M059J (cell line): Measurements from ENCODE around the gene CDKAL1. TPM values are rescaled to one million over a fixed set of nuclear protein-coding genes. Genes with fewer than 3 reads are reported as not detected.
A peak's percentile ranks its signal among the peaks of the same experiment; 100 is the strongest.
"Not testable (repeated sequence)": the region's sequence is repeated elsewhere in the genome, so short reads cannot be mapped to it uniquely, and the experiment has no call there.

Source experiments
- DNase-seq: peaks from one replicate; pipeline ENCODE4 v3.0.0-alpha.2; 2012; ENCODE audit warnings: low read depth
- total RNA-seq: library from RNA; depleted of rRNA; stranded (reverse); fragments of >200 nt; shearing (Covaris generic); gene quantifications from 2 replicates; pipeline ENCODE4 v1.2.3, GENCODE V29; 2014

CDKAL1 gene
- total RNA-seq, 1 experiment from 2014 or later = 36.4 TPM

GRCh38 chr6:20919677-20920385 is 385.6 kb downstream of the CDKAL1 start:
- DNase-seq = no peak

GRCh38 chr6:20921578-20921977 is 387.3 kb downstream of the CDKAL1 start:
- DNase-seq = no peak

- no peak for DNase-seq
Observed at GRCh38 chr6:20922743-20923142, 388.5 kb downstream of the CDKAL1 start.

GRCh38 chr6:20924094-20924493 is 389.8 kb downstream of the CDKAL1 start:
- not testable (repeated sequence) for DNase-seq

GRCh38 chr6:20924911-20925543 is 390.8 kb downstream of the CDKAL1 start:
- peak; percentile 69 for DNase-seq

GRCh38 chr6:20927130-20927860 is 393.0 kb downstream of the CDKAL1 start:
- no peak for DNase-seq

- no peak for DNase-seq
Observed at GRCh38 chr6:20929283-20929682, 395.0 kb downstream of the CDKAL1 start.

- DNase-seq = no peak
Observed at GRCh38 chr6:20931093-20931492, 396.8 kb downstream of the CDKAL1 start.

- no peak for DNase-seq
Observed at GRCh38 chr6:20931772-20932171, 397.5 kb downstream of the CDKAL1 start.

GRCh38 chr6:20932284-20932683 is 398.0 kb downstream of the CDKAL1 start:
- peak; percentile 55 for DNase-seq

GRCh38 chr6:20933057-20933788 is 399.0 kb downstream of the CDKAL1 start:
- peak; percentile 44 for DNase-seq

GRCh38 chr6:20936949-20937348 is 402.7 kb downstream of the CDKAL1 start:
- no peak for DNase-seq

- DNase-seq = no peak
Observed at GRCh38 chr6:20939161-20939775, 405.0 kb downstream of the CDKAL1 start.

- DNase-seq = peak; percentile 29
Observed at GRCh38 chr6:20943040-20943627, 408.9 kb downstream of the CDKAL1 start.

GRCh38 chr6:20943922-20944321 is 409.7 kb downstream of the CDKAL1 start:
- no peak for DNase-seq

- DNase-seq = peak; percentile 66
Observed at GRCh38 chr6:20946022-20946421, 411.8 kb downstream of the CDKAL1 start.

- DNase-seq = no peak
Observed at GRCh38 chr6:20946890-20947289, 412.6 kb downstream of the CDKAL1 start.

- DNase-seq = no peak
Observed at GRCh38 chr6:20947977-20948376, 413.7 kb downstream of the CDKAL1 start.

GRCh38 chr6:20948556-20948955 is 414.3 kb downstream of the CDKAL1 start:
- DNase-seq = no peak

GRCh38 chr6:20949138-20949537 is 414.9 kb downstream of the CDKAL1 start:
- DNase-seq = no peak
